SU-DHL-6 (cell line): Measurements from ENCODE around the gene BCAR1.

Experiments
- H2AFZ ChIP-seq: fragments of 200-600 bp; sonication (generic); 2 replicates; pipeline ENCODE4 v1.6.1; 2014; ENCODE audit warnings: low read depth, mild to moderate bottlenecking, moderate library complexity, mixed read lengths, antibody characterized with exemption, low read length; ENCODE audit not compliant: severe bottlenecking
- H3F3A ChIP-seq: fragments of 200-600 bp; shearing (Covaris generic); 2 replicates; pipeline ENCODE4 v1.6.0; 2016; ENCODE audit warnings: antibody characterized with exemption, mild to moderate bottlenecking; ENCODE audit not compliant: insufficient read depth
- H3K27ac ChIP-seq: fragments of 200-600 bp; sonication (generic); 2 replicates; pipeline ENCODE4 v1.5.1; 2016; ENCODE audit warnings: low read depth, mild to moderate bottlenecking, low read length, moderate library complexity, mixed read lengths
- H3K27me3 ChIP-seq: fragments of 200-600 bp; sonication (generic), shearing (Covaris generic); 2 replicates; pipeline ENCODE4 v1.6.0; 2014; ENCODE audit warnings: mild to moderate bottlenecking, low read length
- H3K36me3 ChIP-seq: fragments of 200-600 bp; sonication (generic); 2 replicates; pipeline ENCODE4 v1.6.1; 2014; ENCODE audit warnings: mild to moderate bottlenecking, low read length, mixed read lengths
- H3K4me2 ChIP-seq: fragments of 300-600, 200-600 bp; shearing (Covaris generic), sonication (generic); 2 replicates; pipeline ENCODE4 v1.6.0; 2014; ENCODE audit warnings: low read length, low read depth, mild to moderate bottlenecking; ENCODE audit not compliant: poor library complexity, severe bottlenecking
- H3K4me3 ChIP-seq: fragments of 200-600 bp; sonication (generic); 2 replicates; pipeline ENCODE4 v1.5.1; 2014; ENCODE audit warnings: antibody characterized with exemption, low read length, mild to moderate bottlenecking, mixed read lengths; ENCODE audit not compliant: insufficient read depth, poor library complexity, severe bottlenecking
- H3K79me2 ChIP-seq: fragments of 200-600 bp; sonication (generic); 2 replicates; pipeline ENCODE4 v1.6.1; 2014; ENCODE audit warnings: mild to moderate bottlenecking, low read length, moderate library complexity; ENCODE audit not compliant: insufficient read depth
- H3K9ac ChIP-seq: fragments of 200-600 bp; sonication (generic); 2 replicates; pipeline ENCODE4 v1.7.0; 2014; ENCODE audit warnings: mild to moderate bottlenecking, low read length
- H3K9me2 ChIP-seq: fragments of 200-600 bp; sonication (generic); replicated peaks from 2 replicates; pipeline ENCODE4 v1.6.1; 2014; ENCODE audit warnings: low read length; ENCODE audit not compliant: insufficient read depth
- H3K9me3 ChIP-seq: fragments of 200-600 bp; sonication (generic); 2 replicates; pipeline ENCODE4 v1.6.1; 2014; ENCODE audit warnings: low read length, mixed read lengths; ENCODE audit not compliant: insufficient read depth
- H4K20me1 ChIP-seq: fragments of 200-600 bp; sonication (generic); 2 replicates; pipeline ENCODE4 v1.6.1; 2014; ENCODE audit warnings: low read depth, mild to moderate bottlenecking, antibody characterized with exemption, low read length, moderate library complexity, mixed read lengths
- CTCF ChIP-seq: fragments of 200-600 bp; sonication (generic); IDR thresholded peaks from one replicate; pipeline ENCODE4 v1.5.1; 2017; ENCODE audit warnings: antibody characterized with exemption, mild to moderate bottlenecking, low read length, moderate library complexity; ENCODE audit not compliant: insufficient read depth, poor library complexity, severe bottlenecking
- EZH2phosphoT487 ChIP-seq: fragments of 200-600 bp; sonication (generic), shearing (Covaris generic); conservative IDR thresholded peaks from 2 replicates; pipeline ENCODE4 v1.6.1; 2018; ENCODE audit warnings: mild to moderate bottlenecking, antibody characterized with exemption, low read length, moderate library complexity, mixed read lengths

The BCAR1 gene

GRCh38 chr16:75219838-75220237 lies 31.6 kb downstream of the BCAR1 start:
- Histone ChIP-seq H3F3A (no peaks in the 10 kb centered on the region), H3K9ac (no peak overlapping the region), H3K27me3 (no peaks in the 10 kb centered on the region), H3K27ac (no peak overlapping the region), H2AFZ (no peak overlapping the region), H3K4me3 (no peak overlapping the region), H3K4me2 (peak overlapping the region; percentile 21), H3K36me3 (no peaks in the 10 kb centered on the region), H4K20me1 (no peaks in the 10 kb centered on the region), H3K9me3 (no peaks in the 10 kb centered on the region), H3K79me2 (no peaks in the 10 kb centered on the region), H3K9me2 (no peaks in the 10 kb centered on the region)
- TF ChIP-seq EZH2phosphoT487 (no peak), CTCF (no peak)

GRCh38 chr16:75219088-75219487 lies 32.3 kb downstream of the BCAR1 start:
- H3K4me2 ChIP-seq = no peak overlapping the region
- H3K9ac ChIP-seq = no peak overlapping the region
- no peaks in the 10 kb centered on the region for H3K9me3 ChIP-seq
- H3K36me3 ChIP-seq = no peaks in the 10 kb centered on the region
- no peaks in the 10 kb centered on the region for H3K79me2 ChIP-seq
- TF ChIP-seq CTCF (no peak), EZH2phosphoT487 (no peak)
- H4K20me1 ChIP-seq = no peaks in the 10 kb centered on the region
- H3K9me2 ChIP-seq = no peaks in the 10 kb centered on the region
- H3K27ac ChIP-seq = no peak overlapping the region
- no peaks in the 10 kb centered on the region for H3F3A ChIP-seq
- no peak overlapping the region for H2AFZ ChIP-seq
- no peaks in the 10 kb centered on the region for H3K27me3 ChIP-seq
- no peak overlapping the region for H3K4me3 ChIP-seq

GRCh38 chr16:75218256-75219076 lies 33.0 kb downstream of the BCAR1 start, which contains the start of gene CTRB1:
Gene CTRB1 (plus strand): TSS chr16:75218988. CDS start chr16:75219008, 20 bp downstream.
- no peaks in the 10 kb centered on the region for H3K9me2 ChIP-seq
- TF ChIP-seq EZH2phosphoT487 (no peak), CTCF (no peak)
- no peaks in the 10 kb centered on the region for H3K36me3 ChIP-seq
- no peaks in the 10 kb centered on the region for H4K20me1 ChIP-seq
- H2AFZ ChIP-seq = no peak within 1 kb of the TSS
- H3K4me2 ChIP-seq = peak within 1 kb of the TSS; percentile 21
- H3K4me3 ChIP-seq = no peak within 1 kb of the TSS
- H3K27me3 ChIP-seq = no peaks in the 10 kb centered on the region
- no peak within 1 kb of the TSS for H3K27ac ChIP-seq
- no peaks in the 10 kb centered on the region for H3K79me2 ChIP-seq
- no peaks in the 10 kb centered on the region for H3K9me3 ChIP-seq
- H3F3A ChIP-seq = no peaks in the 10 kb centered on the region
- H3K9ac ChIP-seq = no peak within 1 kb of the TSS
